HCT116 (cell line): ENCODE data around the gene ADM2. TPM values are rescaled to one million over a fixed set of nuclear protein-coding genes. Genes with fewer than 3 reads are reported as not detected.

Experiments
- ATAC-seq: fragments of 200-7000 bp; cut with Tn5 transposase; 2 replicates; pipeline ENCODE4 v1.9.1; 2020; ENCODE audit warnings: mild to moderate bottlenecking, moderate library complexity
- BruUV-seq: library from RNA; stranded (reverse); fragments of 400-500 nt; replicated peaks from 2 replicates; lab custom pipeline; 2021; lab: Mats Ljungman, UMichigan
- CTCF ChIA-PET: fragments of 300-600 bp; sonication (Branson Sonifier 250); formaldehyde crosslinking; loops from one replicate; lab custom pipeline; 2021; ENCODE audit warnings: antibody characterized with exemption; lab: Charles Lee
- POLR2A ChIA-PET: fragments of 300-600, 350-600 bp; sonication (Branson Sonifier 250); formaldehyde crosslinking; loops from one replicate; lab custom pipeline; 2021; ENCODE audit warnings: antibody characterized with exemption; lab: Charles Lee
- RAD21 ChIA-PET, 2 experiments: fragments of 300-600 bp; sonication (Branson Sonifier 250); formaldehyde crosslinking; loops; one replicate each; lab custom pipeline; 2023; ENCODE audit warnings: low total read pairs in 2 of 2; ENCODE audit not compliant: uncharacterized antibody in 2 of 2, unreplicated experiment in 2 of 2, low non-redundant PET in 1 of 2; lab: Charles Lee
- DNase-seq: peaks from one replicate; pipeline ENCODE4 v3.0.0-alpha.2; 2010; ENCODE audit warnings: low read depth, low spot score
- H2AFZ ChIP-seq: fragments of 200-600 bp; shearing (Covaris generic), sonication (generic); 2 replicates; pipeline ENCODE4 v1.6.1; 2017; ENCODE audit warnings: low read depth, mixed run types, mixed read lengths, antibody characterized with exemption, low read length; ENCODE audit not compliant: poor library complexity, severe bottlenecking
- H3K27ac ChIP-seq: 2 replicates; pipeline ENCODE4 v1.5.1; 2012; ENCODE audit warnings: low read depth, low read length
- H3K27me3 ChIP-seq: fragments of 200-600 bp; sonication (generic); 2 replicates; pipeline ENCODE4 v1.6.1; 2016; ENCODE audit warnings: mixed run types, low read length, mixed read lengths; ENCODE audit not compliant: insufficient read depth
- H3K36me3 ChIP-seq, 2 experiments: fragments of 200-500 bp in 1 of 2; fragments of 200-600 bp in 1 of 2; sonication (Bioruptor generic) in 1 of 2; sonication (generic) in 1 of 2; 2 replicates each; pipeline versions ENCODE4 v1.5.1 to v1.6.1; 2014 to 2016; ENCODE audit warnings: low read length in 2 of 2, inconsistent platforms in 1 of 2, mixed read lengths in 1 of 2, mixed run types in 1 of 2; ENCODE audit not compliant: insufficient read depth in 2 of 2, control insufficient read depth in 1 of 2
- H3K4me1 ChIP-seq, 2 experiments: fragments of 200-600 bp in 1 of 2; sonication (generic) in 1 of 2; 2 replicates each; pipeline versions ENCODE4 v1.5.1 to v1.6.1; 2012 to 2017; ENCODE audit warnings: low read length in 2 of 2, inconsistent platforms in 1 of 2, mild to moderate bottlenecking in 1 of 2, mixed read lengths in 1 of 2, mixed run types in 1 of 2, moderate library complexity in 1 of 2; ENCODE audit not compliant: insufficient read depth in 2 of 2, control insufficient read depth in 1 of 2
- H3K4me2 ChIP-seq: fragments of 200-600 bp; sonication (generic); 2 replicates; pipeline ENCODE4 v1.6.1; 2017; ENCODE audit warnings: mixed run types, low read length, mixed read lengths
- H3K4me3 ChIP-seq, 2 experiments: fragments of 200-600 bp in 1 of 2; sonication (generic) in 1 of 2; replicated peaks in 1 of 2; 2 replicates each; pipeline ENCODE4 v1.5.1; 2011 to 2016; ENCODE audit warnings: low read length in 2 of 2, control low read depth in 1 of 2, low read depth in 1 of 2, mild to moderate bottlenecking in 1 of 2, mixed read lengths in 1 of 2, mixed run types in 1 of 2
- H3K79me2 ChIP-seq: fragments of 200-600 bp; sonication (generic); 2 replicates; pipeline ENCODE4 v1.6.1; 2017; ENCODE audit warnings: mild to moderate bottlenecking, mixed run types, low read length, moderate library complexity, mixed read lengths; ENCODE audit not compliant: insufficient read depth
- H3K9ac ChIP-seq: fragments of 200-600 bp; sonication (generic); 2 replicates; pipeline ENCODE4 v1.6.1; 2016; ENCODE audit warnings: low read length, mixed read lengths
- H3K9me2 ChIP-seq: fragments of 200-600 bp; sonication (generic), shearing (Covaris generic); 2 replicates; pipeline ENCODE4 v1.6.1; 2017; ENCODE audit warnings: mixed run types, mild to moderate bottlenecking, moderate library complexity; ENCODE audit not compliant: insufficient read depth
- H3K9me3 ChIP-seq, 2 experiments: fragments of 200-500 bp in 1 of 2; fragments of 200-600 bp in 1 of 2; sonication (Bioruptor generic) in 1 of 2; sonication (generic) in 1 of 2; 2 replicates each; pipeline ENCODE4 v1.6.1; 2014 to 2017; ENCODE audit warnings: low read length in 2 of 2, mixed read lengths in 2 of 2, inconsistent platforms in 1 of 2, low read depth in 1 of 2, mild to moderate bottlenecking in 1 of 2, mixed run types in 1 of 2, moderate library complexity in 1 of 2; ENCODE audit not compliant: control insufficient read depth in 1 of 2, insufficient read depth in 1 of 2
- H4K20me1 ChIP-seq: fragments of 200-600 bp; sonication (generic), shearing (Covaris generic); 2 replicates; pipeline ENCODE4 v1.6.1; 2017; ENCODE audit warnings: mixed run types, mild to moderate bottlenecking, moderate library complexity; ENCODE audit not compliant: insufficient read depth
- CBX3 ChIP-seq: IDR thresholded peaks from 2 replicates; pipeline ENCODE4 v1.6.1; 2012; ENCODE audit warnings: low read depth
- CEBPB ChIP-seq: IDR thresholded peaks from 2 replicates; pipeline ENCODE4 v1.6.1; 2012; ENCODE audit warnings: low read depth
- EZH2 ChIP-seq: fragments of 200-600 bp; sonication (generic); IDR thresholded peaks from 2 replicates; pipeline ENCODE4 v1.6.1; 2017; ENCODE audit warnings: antibody characterized with exemption, mixed run types
- EZH2phosphoT487 ChIP-seq: fragments of 200-600 bp; IDR thresholded peaks from 2 replicates; pipeline ENCODE4 v1.6.1; 2018; ENCODE audit warnings: antibody characterized with exemption, borderline replicate concordance
- JUND ChIP-seq: IDR thresholded peaks from 2 replicates; pipeline ENCODE4 v1.6.1; 2012
- POLR2A ChIP-seq: IDR thresholded peaks from 2 replicates; pipeline ENCODE4 v1.7.0; 2011; ENCODE audit warnings: borderline replicate concordance; ENCODE audit not compliant: insufficient read depth, insufficient read length; ENCODE audit errors: extremely low read depth
- POLR2AphosphoS5 ChIP-seq: IDR thresholded peaks from 2 replicates; pipeline ENCODE4 v1.6.1; 2011; ENCODE audit warnings: mild to moderate bottlenecking, low read depth, low read length, moderate library complexity
- RAD21 ChIP-seq: IDR thresholded peaks from 2 replicates; pipeline ENCODE4 v1.6.1; 2012; ENCODE audit warnings: low read depth, mild to moderate bottlenecking
- SP1 ChIP-seq: IDR thresholded peaks from 2 replicates; pipeline ENCODE4 v1.6.1; 2012; ENCODE audit warnings: low read depth
- SRF ChIP-seq: IDR thresholded peaks from 2 replicates; pipeline ENCODE4 v1.6.1; 2012; ENCODE audit warnings: low read depth
- TCF7L2 ChIP-seq: IDR thresholded peaks from 2 replicates; pipeline ENCODE4 v1.7.0; 2011; ENCODE audit warnings: borderline replicate concordance, inconsistent platforms; ENCODE audit not compliant: insufficient read depth, insufficient read length; ENCODE audit errors: extremely low read depth
- YY1 ChIP-seq: IDR thresholded peaks from 2 replicates; pipeline ENCODE4 v1.6.1; 2011; ENCODE audit warnings: low read length, low read depth, moderate library complexity, mild to moderate bottlenecking; ENCODE audit not compliant: insufficient replicate concordance; ENCODE audit errors: extremely low read depth
- ZFX ChIP-seq: fragments of 450-650 bp; IDR thresholded peaks from 2 replicates; pipeline ENCODE4 v1.6.1; 2017
- intact Hi-C: fragments of 100-400 bp; cut with micrococcal nuclease; formaldehyde crosslinking; loops from 2 replicates; pipeline ENCODE4 v1.10.0; 2022
- total RNA-seq: library from RNA; stranded (reverse); gene quantifications from one replicate; pipeline ENCODE4 v1.2.1, GENCODE V29; 2021; ENCODE audit not compliant: unreplicated experiment
- TF ChIP-seq, protein P1 (sequence below): IDR thresholded peaks from 2 replicates; pipeline ENCODE4 v1.6.1; 2012
- TF ChIP-seq, protein P2 (sequence below): IDR thresholded peaks from 2 replicates; pipeline ENCODE4 v1.6.1; 2012; ENCODE audit warnings: low read depth
- TF ChIP-seq, protein P3 (sequence below): IDR thresholded peaks from 2 replicates; pipeline ENCODE4 v1.6.1; 2012

The ADM2 gene
- total RNA-seq, 1 experiment from 2014 or later: 12.8 TPM

DNA sequence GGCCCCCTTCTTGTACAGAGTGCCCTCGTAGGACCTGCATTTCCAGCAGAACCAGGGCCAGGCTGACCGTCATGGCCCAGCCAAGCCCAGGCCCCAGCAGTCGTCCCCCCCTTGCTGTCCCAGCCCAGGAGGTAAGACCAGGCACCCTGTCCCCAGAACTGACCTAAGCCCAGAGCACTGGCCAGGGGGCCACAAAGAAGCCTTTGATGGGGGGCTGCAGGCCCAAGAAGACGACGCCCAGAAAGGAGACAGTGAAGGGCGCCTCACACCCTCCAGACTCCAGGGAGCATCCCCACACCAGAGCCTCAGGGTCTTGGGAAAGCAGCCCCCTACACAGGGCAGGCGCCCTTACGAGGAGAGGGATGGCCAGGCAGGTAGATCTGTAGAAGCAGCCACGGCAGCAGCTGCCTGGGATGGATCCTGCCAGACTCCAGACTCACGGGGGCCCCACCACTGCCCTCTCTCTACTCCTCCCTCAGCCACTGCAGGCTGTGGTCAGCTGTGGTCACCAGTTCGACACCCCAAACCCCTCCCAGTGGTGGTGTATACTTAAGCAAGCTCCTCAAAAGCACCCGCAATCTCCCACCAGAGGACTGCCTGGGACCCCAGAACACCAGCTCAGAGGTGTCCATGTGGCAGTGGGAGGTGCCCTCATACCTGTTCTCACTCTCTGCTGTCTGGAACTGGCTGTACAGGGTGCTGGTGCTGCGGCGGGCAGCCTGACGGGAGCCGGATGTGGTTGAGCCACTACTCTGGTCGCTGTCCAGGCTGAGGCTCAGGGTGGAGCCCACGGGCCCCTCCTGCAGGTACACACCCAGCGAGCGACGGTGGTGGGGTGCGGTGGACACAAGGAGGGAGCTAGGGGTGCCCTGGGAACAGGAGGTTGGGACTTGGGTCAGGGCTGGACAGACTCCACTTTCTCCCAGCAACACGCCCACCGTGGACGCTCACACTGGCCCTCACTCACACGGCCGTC, 33.5 kb upstream of the ADM2 start:
- Histone ChIP-seq H4K20me1 (no peaks in the 10 kb centered on the region), H3K36me3 (peaks cover 8 to 10% of the 10 kb centered on the region in 2 experiments; a peak in 3 of 4 replicates)
- BruUV-seq: no TSS peak

DNA sequence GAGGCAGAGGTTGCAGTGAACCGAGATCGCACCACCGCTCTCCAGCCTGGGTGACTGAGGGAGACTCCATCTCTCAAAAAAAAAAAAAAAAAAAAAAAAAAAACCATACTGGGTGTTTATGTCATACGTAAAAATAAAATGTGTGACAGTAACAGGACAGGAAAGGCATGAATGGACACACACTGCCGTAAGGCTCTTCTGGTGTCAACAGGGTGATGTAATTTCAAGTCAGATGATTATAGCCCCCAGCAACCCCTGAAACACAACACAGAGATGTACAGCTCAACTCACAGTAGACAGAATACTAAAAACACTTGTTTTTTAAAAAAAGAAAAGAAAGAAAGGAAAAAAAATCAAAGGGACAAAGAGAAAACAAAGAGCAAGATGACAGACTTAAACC, 28.7 kb upstream of the ADM2 start:
- Histone ChIP-seq H3K27ac (no peak overlapping the region), H3K9me3 (no peaks in the 10 kb centered on the region), H3K36me3 (peaks cover 14 to 15% of the 10 kb centered on the region in 2 experiments; a peak in 3 of 4 replicates), H3K4me2 (no peak overlapping the region), H3K9ac (no peak overlapping the region), H3K4me1 (no peaks in the 10 kb centered on the region), H3K79me2 (no peaks in the 10 kb centered on the region), H3K9me2 (no peaks in the 10 kb centered on the region), H3K4me3 (no peak overlapping the region), H3K27me3 (no peaks in the 10 kb centered on the region), H4K20me1 (no peaks in the 10 kb centered on the region), H2AFZ (no peak overlapping the region)
- TF ChIP-seq JUND: no peak
- TF ChIP-seq EZH2: no peak
- TF ChIP-seq SP1: no peak
- TF ChIP-seq SRF: no peak
- TF ChIP-seq TCF7L2: no peak
- TF ChIP-seq, protein P1, sequence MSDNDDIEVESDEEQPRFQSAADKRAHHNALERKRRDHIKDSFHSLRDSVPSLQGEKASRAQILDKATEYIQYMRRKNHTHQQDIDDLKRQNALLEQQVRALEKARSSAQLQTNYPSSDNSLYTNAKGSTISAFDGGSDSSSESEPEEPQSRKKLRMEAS: no peak
- TF ChIP-seq, protein P2, sequence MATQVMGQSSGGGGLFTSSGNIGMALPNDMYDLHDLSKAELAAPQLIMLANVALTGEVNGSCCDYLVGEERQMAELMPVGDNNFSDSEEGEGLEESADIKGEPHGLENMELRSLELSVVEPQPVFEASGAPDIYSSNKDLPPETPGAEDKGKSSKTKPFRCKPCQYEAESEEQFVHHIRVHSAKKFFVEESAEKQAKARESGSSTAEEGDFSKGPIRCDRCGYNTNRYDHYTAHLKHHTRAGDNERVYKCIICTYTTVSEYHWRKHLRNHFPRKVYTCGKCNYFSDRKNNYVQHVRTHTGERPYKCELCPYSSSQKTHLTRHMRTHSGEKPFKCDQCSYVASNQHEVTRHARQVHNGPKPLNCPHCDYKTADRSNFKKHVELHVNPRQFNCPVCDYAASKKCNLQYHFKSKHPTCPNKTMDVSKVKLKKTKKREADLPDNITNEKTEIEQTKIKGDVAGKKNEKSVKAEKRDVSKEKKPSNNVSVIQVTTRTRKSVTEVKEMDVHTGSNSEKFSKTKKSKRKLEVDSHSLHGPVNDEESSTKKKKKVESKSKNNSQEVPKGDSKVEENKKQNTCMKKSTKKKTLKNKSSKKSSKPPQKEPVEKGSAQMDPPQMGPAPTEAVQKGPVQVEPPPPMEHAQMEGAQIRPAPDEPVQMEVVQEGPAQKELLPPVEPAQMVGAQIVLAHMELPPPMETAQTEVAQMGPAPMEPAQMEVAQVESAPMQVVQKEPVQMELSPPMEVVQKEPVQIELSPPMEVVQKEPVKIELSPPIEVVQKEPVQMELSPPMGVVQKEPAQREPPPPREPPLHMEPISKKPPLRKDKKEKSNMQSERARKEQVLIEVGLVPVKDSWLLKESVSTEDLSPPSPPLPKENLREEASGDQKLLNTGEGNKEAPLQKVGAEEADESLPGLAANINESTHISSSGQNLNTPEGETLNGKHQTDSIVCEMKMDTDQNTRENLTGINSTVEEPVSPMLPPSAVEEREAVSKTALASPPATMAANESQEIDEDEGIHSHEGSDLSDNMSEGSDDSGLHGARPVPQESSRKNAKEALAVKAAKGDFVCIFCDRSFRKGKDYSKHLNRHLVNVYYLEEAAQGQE: no peak
- no peak for TF ChIP-seq YY1
- TF ChIP-seq ZFX: no peak
- no peak for TF ChIP-seq EZH2phosphoT487
- TF ChIP-seq RAD21: no peak
- TF ChIP-seq CEBPB: no peak
- no peak for TF ChIP-seq POLR2A
- no peak for TF ChIP-seq CBX3
- no peak for DNase-seq
- ChIA-PET RAD21 (no interaction called here), POLR2A (no interaction called here), CTCF (no interaction called here)
- ATAC-seq: no peak
- TSS peak; percentile 22 for BruUV-seq
- intact Hi-C loops: no loop called here

More for the DNA sequence above, 33.5 kb upstream of the ADM2 start:
- H3K27me3 ChIP-seq: no peaks in the 10 kb centered on the region
- intact Hi-C loops: no loop called here
- ATAC-seq: no peak
- H3K4me3 ChIP-seq: no peak overlapping the region
- no peaks in the 10 kb centered on the region for H3K79me2 ChIP-seq
- no peaks in the 10 kb centered on the region for H3K9me3 ChIP-seq
- H3K9ac ChIP-seq: no peak overlapping the region
- H3K4me1 ChIP-seq: peaks cover 0 to 4% of the 10 kb centered on the region in 2 experiments; a peak in 2 of 4 replicates
- H3K27ac ChIP-seq: no peak overlapping the region
- TF ChIP-seq, protein P3, sequence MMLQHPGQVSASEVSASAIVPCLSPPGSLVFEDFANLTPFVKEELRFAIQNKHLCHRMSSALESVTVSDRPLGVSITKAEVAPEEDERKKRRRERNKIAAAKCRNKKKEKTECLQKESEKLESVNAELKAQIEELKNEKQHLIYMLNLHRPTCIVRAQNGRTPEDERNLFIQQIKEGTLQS: no peak
- TF ChIP-seq JUND (no peak), EZH2 (no peak), POLR2AphosphoS5 (0 out of 2 replicates have a peak, but pooled peaks have one; percentile 16)
- TF ChIP-seq, all 23 proteins: peak for 1
- Histone ChIP-seq H2AFZ (no peak overlapping the region), H3K4me2 (no peak overlapping the region), H3K9me2 (no peaks in the 10 kb centered on the region)
- CTCF ChIA-PET: no interaction called here
- no peak for DNase-seq
- RAD21 ChIA-PET: no interaction called here
- POLR2A ChIA-PET: no interaction called here
